NCI-H1105 (cell line): Measurements from ENCODE around the gene HRCT1.

Experiments
- DNase-seq: peaks from one replicate; lab custom pipeline; 2025; lab: John Stamatoyannopoulos, UW

HRCT1 gene

DNA sequence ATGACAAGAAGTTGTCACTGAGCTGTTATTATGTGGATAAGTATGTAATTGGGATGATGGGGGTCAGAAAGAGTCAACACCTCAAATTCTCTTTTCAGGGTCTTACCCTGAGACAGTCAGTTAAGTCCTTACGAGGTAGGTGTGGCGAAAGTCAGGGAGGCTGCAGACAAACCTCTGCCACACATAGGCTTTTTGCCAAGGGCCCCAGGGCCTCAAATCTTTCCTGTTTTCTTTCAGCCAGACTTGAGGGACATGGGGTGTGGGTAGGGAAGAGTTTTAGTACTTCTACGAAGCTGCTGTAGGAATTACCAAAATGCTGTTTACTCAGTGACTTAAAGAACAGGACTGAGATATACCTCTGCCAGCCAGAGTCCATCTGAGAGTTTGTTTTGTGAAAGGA, 38.2 kb downstream of the HRCT1 start:
- DNase-seq: no peak

DNA sequence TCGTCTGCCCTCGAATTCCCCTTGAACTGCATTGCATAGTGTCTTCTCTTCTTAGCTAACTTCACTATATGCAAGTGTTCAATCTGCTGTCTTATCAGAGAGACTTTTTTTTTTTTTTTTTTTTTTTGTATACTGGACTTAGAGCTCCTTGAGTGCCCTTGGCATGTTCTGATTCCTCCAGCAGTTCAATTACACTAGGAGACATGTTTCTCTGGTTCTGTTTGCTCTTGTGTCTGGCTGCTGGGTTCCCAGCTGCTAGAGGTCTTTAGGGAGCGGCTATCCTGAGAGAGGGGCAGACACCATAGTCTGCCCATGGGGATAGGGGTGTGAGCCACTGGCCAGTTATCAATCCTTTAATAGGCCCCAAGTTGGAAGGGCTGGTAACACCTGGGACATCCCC, 38.8 kb downstream of the HRCT1 start:
- DNase-seq: no peak

DNA sequence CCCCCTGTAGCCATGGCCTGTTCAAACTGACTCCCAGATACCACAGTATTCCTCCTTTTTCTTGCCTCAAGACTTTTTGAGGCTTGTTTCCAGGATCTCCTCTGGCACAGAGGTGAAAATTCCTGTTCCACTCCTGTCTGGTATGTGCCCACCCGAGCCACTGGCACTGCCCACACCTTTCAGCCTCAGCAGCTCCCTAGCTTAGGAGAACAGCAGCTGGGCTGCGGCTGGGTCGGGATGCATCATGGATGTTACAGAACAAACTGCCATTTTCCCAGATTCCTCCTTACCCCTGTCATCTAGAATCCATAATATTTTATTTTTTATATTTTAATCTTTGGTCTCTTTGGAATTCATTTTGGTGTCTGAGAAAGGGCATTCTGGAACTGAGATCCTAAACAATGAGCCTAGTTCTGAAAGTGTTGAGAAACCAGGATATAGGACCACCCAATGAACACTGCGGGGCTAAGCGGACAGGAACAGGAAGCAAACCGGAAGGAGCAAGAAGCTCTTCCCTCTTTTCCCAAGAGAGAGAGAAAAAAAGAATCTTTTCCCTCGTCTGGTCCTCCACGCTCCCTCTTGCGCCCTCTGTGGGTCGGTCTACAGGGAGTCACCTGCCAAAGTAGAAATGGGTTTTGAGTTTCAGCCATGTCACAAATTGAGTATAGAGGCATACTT, 39.5 kb downstream of the HRCT1 start:
- peak; percentile 24 for DNase-seq

DNA sequence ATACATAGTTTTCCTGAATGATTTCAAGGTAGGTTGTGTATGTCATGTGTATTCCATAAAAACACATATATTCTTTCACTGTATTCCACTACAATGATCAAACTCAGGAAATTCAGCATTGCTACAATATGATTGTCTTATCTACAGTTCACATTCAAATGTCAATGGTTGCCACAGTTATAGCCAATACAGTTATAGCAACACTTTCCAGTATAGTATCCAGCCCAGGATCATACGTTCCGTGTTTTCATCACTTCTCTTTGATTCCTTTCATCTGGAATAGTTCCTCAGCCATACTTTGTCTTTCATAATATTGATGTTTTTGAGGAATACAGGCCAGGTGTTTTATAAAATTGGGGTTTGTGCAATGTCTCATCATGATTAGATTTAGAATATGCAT, 42.4 kb downstream of the HRCT1 start:
- DNase-seq: no peak

DNA sequence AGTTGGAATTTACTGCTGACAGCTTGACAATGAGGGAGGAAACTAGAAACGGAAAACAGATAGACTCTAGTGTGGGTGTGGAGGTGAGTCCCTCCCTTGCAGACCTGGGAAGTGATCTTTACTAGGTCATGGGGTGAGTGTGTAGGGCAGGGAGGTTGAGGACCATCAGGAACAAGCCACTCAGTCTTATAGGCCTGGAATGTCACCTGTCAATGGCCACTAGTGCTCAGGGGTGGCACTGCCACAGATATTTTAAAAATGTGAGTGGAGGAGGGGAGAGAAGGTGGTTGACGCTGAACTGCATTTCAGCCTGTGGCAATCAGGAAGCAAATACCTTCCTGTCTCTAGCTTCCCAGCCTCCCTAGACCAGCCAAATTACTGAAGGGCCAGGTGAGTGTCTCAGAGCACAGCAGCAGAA, 42.9 kb downstream of the HRCT1 start:
- no peak for DNase-seq

DNA sequence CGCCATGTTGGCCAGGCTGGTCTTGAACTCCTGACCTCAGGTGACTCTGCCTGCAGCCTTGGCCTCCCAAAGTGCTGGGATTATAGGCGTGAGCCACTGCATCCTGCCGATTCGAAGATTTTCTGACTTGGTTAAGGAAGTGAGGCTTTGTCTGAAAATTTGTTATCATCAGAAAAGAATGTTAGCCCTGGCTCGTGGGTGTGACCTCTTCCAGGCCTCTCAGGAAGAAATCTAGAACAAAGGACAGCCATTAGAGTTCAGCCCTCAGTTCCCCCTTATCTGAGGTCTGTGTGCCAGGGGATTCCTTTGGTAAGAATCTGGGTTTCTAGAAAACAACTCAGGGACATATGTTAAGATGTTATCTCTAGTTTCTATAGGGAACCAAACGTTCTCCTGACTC, 45.7 kb downstream of the HRCT1 start:
- no peak for DNase-seq

DNA sequence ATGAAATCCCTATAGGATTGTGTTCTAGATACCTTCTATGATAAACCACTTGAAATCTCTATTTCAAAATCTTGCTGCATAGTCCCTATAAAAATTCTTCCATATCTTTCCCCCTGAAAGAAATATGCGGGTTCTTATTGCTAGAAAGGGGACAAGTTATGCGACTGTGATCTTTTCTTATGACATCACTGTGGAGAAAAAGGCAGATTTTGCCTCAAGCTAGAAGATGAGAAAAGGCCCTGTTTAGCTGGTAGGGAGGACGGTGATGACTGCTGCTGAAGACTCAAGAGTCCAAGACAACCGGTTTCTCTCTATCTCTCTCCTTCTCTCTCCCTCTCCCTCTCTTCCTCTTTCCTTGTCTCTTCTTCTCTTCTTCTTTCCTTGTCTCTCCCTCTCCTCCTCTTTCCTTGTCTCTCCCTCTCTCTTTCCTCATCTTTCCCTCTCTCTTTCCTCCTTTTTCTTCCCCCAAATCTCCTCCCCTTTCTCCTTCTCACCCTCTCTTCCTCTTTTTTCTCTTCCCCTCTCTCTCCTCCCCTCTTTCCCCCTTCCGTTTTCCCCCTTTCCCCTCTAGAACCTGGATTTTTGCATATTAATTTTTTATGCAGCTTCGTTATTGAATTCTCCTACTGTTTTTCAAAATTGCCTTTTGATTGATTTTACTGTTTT, 46.7 kb downstream of the HRCT1 start:
- no peak for DNase-seq

DNA sequence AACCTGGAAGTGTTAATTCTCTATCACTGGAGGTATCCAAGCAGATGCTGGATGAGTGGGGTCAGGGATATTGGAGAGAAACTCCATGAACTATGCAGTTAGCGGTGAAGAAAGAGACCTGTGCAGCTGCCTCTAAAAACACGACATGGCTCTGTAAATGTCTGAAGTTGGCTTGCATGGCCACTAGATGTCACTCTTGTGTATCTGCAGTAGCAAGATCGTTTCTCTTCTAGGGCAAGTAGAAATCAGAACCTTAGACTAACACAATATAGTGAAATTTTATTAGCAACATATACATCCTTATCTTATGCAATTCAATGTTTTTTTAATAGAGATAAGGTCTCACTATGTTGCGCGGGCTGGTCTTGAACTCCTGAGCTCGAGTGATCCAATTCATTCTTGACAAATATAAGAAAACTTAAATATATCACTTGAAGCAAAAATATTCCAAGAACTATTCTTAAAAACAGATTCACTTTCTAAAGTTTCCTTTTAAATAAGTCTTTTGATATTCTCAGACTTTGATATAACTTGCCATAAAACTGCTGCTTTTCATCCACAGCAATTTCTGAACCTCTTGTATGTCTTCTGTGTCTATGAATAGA, 49.0 kb downstream of the HRCT1 start:
- peak; percentile 48 for DNase-seq

DNA sequence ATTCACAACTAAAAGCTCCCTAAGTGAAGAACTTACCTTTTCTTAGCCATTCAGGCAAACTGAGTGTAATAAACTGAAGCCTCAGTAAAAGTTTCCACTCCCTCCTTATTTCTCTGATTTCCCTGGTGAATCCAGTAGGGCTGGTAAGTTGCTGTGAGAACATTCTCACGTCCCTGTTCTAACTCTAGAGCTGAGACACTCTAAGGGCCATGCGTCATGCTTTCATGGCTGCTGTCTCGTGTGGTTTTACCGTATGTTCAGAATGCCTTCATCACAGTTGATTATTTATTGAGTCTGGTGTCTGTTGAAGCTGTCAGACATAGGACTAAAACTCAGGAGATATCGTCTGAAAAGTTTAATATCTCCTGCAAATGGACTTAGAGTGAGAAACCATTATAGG, 50.6 kb downstream of the HRCT1 start:
- no peak for DNase-seq
